Sigmoid colon (tissue), 7 donors: ENCODE results near the gene FGFRL1. TPM values are rescaled to one million over a fixed set of nuclear protein-coding genes. Genes with fewer than 3 reads are reported as not detected.
"Not testable (repeated sequence)": the region's sequence is repeated elsewhere in the genome, so short reads cannot be mapped to it uniquely, and the experiment has no call there.

Experiments
- DNase-seq: peaks from one replicate; pipeline ENCODE4 v3.0.0-alpha.2; 2019
- H3K27ac ChIP-seq, 4 donors: fragments of 200-600 bp; sonication (generic); one replicate each; pipeline ENCODE4 v1.5.1; 2016 to 2019; ENCODE audit warnings: mild to moderate bottlenecking in 1 of 4
- H3K27me3 ChIP-seq, 3 donors: fragments of 200-600 bp; sonication (generic); one replicate each; pipeline ENCODE4 v1.5.1; 2019; ENCODE audit warnings: mild to moderate bottlenecking in 1 of 3
- H3K36me3 ChIP-seq, 4 donors: fragments of 200-600 bp; sonication (generic); one replicate each; pipeline ENCODE4 v1.5.1; 2016 to 2019
- H3K4me1 ChIP-seq, 4 donors: fragments of 200-600 bp; sonication (generic); one replicate each; pipeline ENCODE4 v1.5.1; 2017 to 2019
- H3K4me3 ChIP-seq, 4 donors: fragments of 200-600 bp; sonication (generic); one replicate each; pipeline ENCODE4 v1.5.1; 2017 to 2019; ENCODE audit warnings: mild to moderate bottlenecking in 2 of 4, moderate library complexity in 1 of 4
- H3K9me3 ChIP-seq, 4 donors: fragments of 200-600 bp in 3 of 4; sonication (generic) in 3 of 4; one replicate each; pipeline versions ENCODE4 v1.5.1 to v1.6.1; 2013 to 2019
- CTCF ChIP-seq, 4 experiments: fragments of 450-650 bp in 3 of 4; fragments of 200-600 bp in 1 of 4; IDR thresholded peaks; one replicate each; pipeline ENCODE4 v1.5.1; 2016 to 2019; ENCODE audit warnings: antibody characterized with exemption in 4 of 4, mild to moderate bottlenecking in 3 of 4, moderate library complexity in 2 of 4
- EP300 ChIP-seq, 4 donors: sonication (generic); formaldehyde crosslinking; IDR thresholded peaks; one replicate each; pipeline ENCODE4 v1.6.1; 2017; ENCODE audit warnings: antibody characterized with exemption in 4 of 4
- POLR2A ChIP-seq, 2 donors: fragments of 450-650 bp; IDR thresholded peaks; one replicate each; pipeline ENCODE4 v1.6.1; 2016; ENCODE audit warnings: antibody characterized with exemption in 2 of 2, mild to moderate bottlenecking in 2 of 2, moderate library complexity in 2 of 2
- POLR2AphosphoS5 ChIP-seq, 4 donors: sonication (generic); formaldehyde crosslinking; IDR thresholded peaks; one replicate each; pipeline ENCODE4 v1.6.1; 2017; ENCODE audit warnings: antibody characterized with exemption in 4 of 4
- WGBS, 2 donors: extraction: QIAGEN DNeasy Blood & Tissue Kit; methylation state at CpG; one replicate each; pipeline ENCODE4 v1.1.7; 2013; 5-methylcytosine and 5-hydroxymethylcytosine counted together
- intact Hi-C: fragments of 100-400 bp; cut with DNase I; formaldehyde crosslinking; loops from one replicate; pipeline ENCODE4 v1.15.1; 2023
- polyA plus RNA-seq, 3 donors: library from polyadenylated mRNA; stranded (reverse); fragments of 200-250 nt; gene quantifications; one replicate each; pipeline ENCODE4 v1.2.3, GENCODE V29; 2013
- total RNA-seq, 4 donors: library from RNA; depleted of rRNA; stranded (reverse); fragments of >200 nt; gene quantifications; one replicate each; pipeline ENCODE4 v1.1.0, GENCODE V29; 2016
- donor health status: healthy with polysubstance abuse.
- donor health status: Bipolar disorder and iron deficiency.
- donor health status: healthy.

FGFRL1 gene
- total and polyA plus RNA-seq, 7 donors: 1.2 to 12.1 (median 6.8) TPM

GRCh38 chr4:1051472-1051871, 40.0 kb downstream of the FGFRL1 start:
- peak; percentile 8 for DNase-seq
- 74 to 82% methylated on average over 9 of the region's 9 CpGs for WGBS, 2 donors
- TF ChIP-seq POLR2A (IDR thresholded peaks at IDR 0.05) (no peak), CTCF (IDR thresholded peaks at IDR 0.05) (no peak), EP300 (IDR thresholded peaks at IDR 0.05) (no peak), POLR2AphosphoS5 (IDR thresholded peaks at IDR 0.05) (no peak)

GRCh38 chr4:1052231-1052671, 40.8 kb downstream of the FGFRL1 start:
- peak; percentile 40 for DNase-seq
- intact Hi-C loops: no loop called here
- Histone ChIP-seq H3K9me3 (no peaks in the 10 kb centered on the region), H3K27ac (no peak overlapping the region), H3K4me3 (no peak overlapping the region), H3K36me3 (no peaks in the 10 kb centered on the region), H3K4me1 (peaks cover 0 to 25% (median 14%) of the 10 kb centered on the region in 4 donors), H3K27me3 (peaks cover 9 to 91% (median 51%) of the 10 kb centered on the region in 3 donors)
- WGBS, 2 donors: 61 to 80% methylated on average over 15 of the region's 15 CpGs
- no peak for TF ChIP-seq POLR2A (IDR thresholded peaks at IDR 0.05)
- no peak for TF ChIP-seq POLR2AphosphoS5 (IDR thresholded peaks at IDR 0.05)

More at GRCh38 chr4:1051472-1051871, 40.0 kb downstream of the FGFRL1 start:
- H3K27me3 ChIP-seq: peaks cover 9 to 89% (median 48%) of the 10 kb centered on the region in 3 donors
- peaks cover 0 to 31% (median 20%) of the 10 kb centered on the region in 4 donors for H3K4me1 ChIP-seq
- intact Hi-C loops: no loop called here
- no peaks in the 10 kb centered on the region for H3K36me3 ChIP-seq
- no peak overlapping the region for H3K4me3 ChIP-seq
- no peaks in the 10 kb centered on the region for H3K9me3 ChIP-seq
- H3K27ac ChIP-seq: no peak overlapping the region

- 48 to 67% methylated on average over 24 of the region's 24 CpGs for WGBS, 2 donors
- H3K27me3 ChIP-seq: peaks cover 9 to 94% (median 56%) of the 10 kb centered on the region in 3 donors
- H3K4me3 ChIP-seq: no peak overlapping the region
- intact Hi-C loops: no loop called here
- peaks cover 0 to 19% (median 10%) of the 10 kb centered on the region in 4 donors for H3K4me1 ChIP-seq
- TF ChIP-seq EP300 (IDR thresholded peaks at IDR 0.05) (no peak), POLR2AphosphoS5 (IDR thresholded peaks at IDR 0.05) (peak in 1 of 4 donors; percentile 6), CTCF (IDR thresholded peaks at IDR 0.05) (no peak)
- no peak overlapping the region for H3K27ac ChIP-seq
- H3K9me3 ChIP-seq: no peaks in the 10 kb centered on the region
- peak; percentile 56 for DNase-seq
- H3K36me3 ChIP-seq: no peaks in the 10 kb centered on the region
Observed at GRCh38 chr4:1053080-1053661, 41.7 kb downstream of the FGFRL1 start.

GRCh38 chr4:1053891-1054290, 42.5 kb downstream of the FGFRL1 start:
- H3K4me3 ChIP-seq, H3K9me3 ChIP-seq, intact Hi-C loops, H3K27ac ChIP-seq, DNase-seq, H3K36me3 ChIP-seq: not testable (repeated sequence)
- 65 to 80% methylated on average over 7 of the region's 7 CpGs for WGBS, 2 donors
- H3K27me3 ChIP-seq: peaks cover 12 to 94% (median 57%) of the 10 kb centered on the region in 3 donors
- peaks cover 0 to 19% (median 10%) of the 10 kb centered on the region in 4 donors for H3K4me1 ChIP-seq

GRCh38 chr4:1054696-1055242, 43.3 kb downstream of the FGFRL1 start:
- H3K27me3 ChIP-seq: peaks cover 12 to 92% (median 59%) of the 10 kb centered on the region in 3 donors

GRCh38 chr4:1055243-1055701, 43.8 kb downstream of the FGFRL1 start:
- WGBS, 2 donors: 34 to 49% methylated on average over 13 of the region's 13 CpGs
- intact Hi-C loops, H3K9me3 ChIP-seq, H3K27ac ChIP-seq, H3K36me3 ChIP-seq, H3K4me3 ChIP-seq: not testable (repeated sequence)
- Histone ChIP-seq H3K4me1 (peaks cover 0 to 19% (median 10%) of the 10 kb centered on the region in 4 donors), H3K27me3 (peaks cover 12 to 90% (median 59%) of the 10 kb centered on the region in 3 donors)
- peak; percentile 52 for DNase-seq

More at GRCh38 chr4:1054696-1055242, 43.3 kb downstream of the FGFRL1 start:
- intact Hi-C loops, H3K9me3 ChIP-seq, H3K27ac ChIP-seq, DNase-seq, H3K4me3 ChIP-seq, H3K36me3 ChIP-seq: not testable (repeated sequence)
- whole genome bisulfite sequencing, 2 donors: 46 to 68% methylated on average over 8 of the region's 11 CpGs
- peaks cover 0 to 19% (median 10%) of the 10 kb centered on the region in 4 donors for H3K4me1 ChIP-seq
